Activated naive CD8-positive, alpha-beta T cell (primary cell): Measurements from ENCODE around the gene CNTN6.

Source experiments
- H3K27ac Mint-ChIP-seq: one replicate; pipeline ENCODE4 v1.8.0; 2021; ENCODE audit warnings: mixed read lengths
- H3K27me3 Mint-ChIP-seq: one replicate; pipeline ENCODE4 v1.8.0; 2021; ENCODE audit warnings: mixed read lengths
- H3K36me3 Mint-ChIP-seq: one replicate; pipeline ENCODE4 v1.8.0; 2021; ENCODE audit warnings: mixed read lengths
- H3K4me1 Mint-ChIP-seq: one replicate; pipeline ENCODE4 v1.8.0; 2021; ENCODE audit warnings: low read depth, mixed read lengths
- H3K4me3 Mint-ChIP-seq: one replicate; pipeline ENCODE4 v1.8.0; 2021; ENCODE audit warnings: mild to moderate bottlenecking, mixed read lengths
- H3K9me3 Mint-ChIP-seq: one replicate; pipeline ENCODE4 v1.8.0; 2021; ENCODE audit warnings: low read depth, mixed read lengths

The CNTN6 gene

GRCh38 chr3:1287815-1288214 lies 195.0 kb downstream of the CNTN6 start:
- Mint-ChIP-seq H3K36me3 (no peaks in the 10 kb centered on the region), H3K27ac (no peak overlapping the region), H3K4me1 (no peaks in the 10 kb centered on the region), H3K9me3 (peaks cover 4% of the 10 kb centered on the region), H3K4me3 (no peak overlapping the region), H3K27me3 (no peaks in the 10 kb centered on the region)

GRCh38 chr3:1288805-1289494 lies 196.1 kb downstream of the CNTN6 start:
- Mint-ChIP-seq H3K36me3 (no peaks in the 10 kb centered on the region), H3K4me3 (no peak overlapping the region), H3K4me1 (no peaks in the 10 kb centered on the region)

GRCh38 chr3:1292571-1293071 lies 199.8 kb downstream of the CNTN6 start:
- H3K27me3 Mint-ChIP-seq: no peaks in the 10 kb centered on the region
- H3K36me3 Mint-ChIP-seq: no peaks in the 10 kb centered on the region
- no peak overlapping the region for H3K4me3 Mint-ChIP-seq
- peaks cover 4% of the 10 kb centered on the region for H3K9me3 Mint-ChIP-seq
- no peaks in the 10 kb centered on the region for H3K4me1 Mint-ChIP-seq
- no peak overlapping the region for H3K27ac Mint-ChIP-seq

More at GRCh38 chr3:1288805-1289494, 196.1 kb downstream of the CNTN6 start:
- Mint-ChIP-seq H3K9me3 (peaks cover 4% of the 10 kb centered on the region), H3K27me3 (no peaks in the 10 kb centered on the region), H3K27ac (no peak overlapping the region)

GRCh38 chr3:1294586-1294985 lies 201.8 kb downstream of the CNTN6 start:
- Mint-ChIP-seq H3K36me3 (no peaks in the 10 kb centered on the region), H3K4me1 (no peaks in the 10 kb centered on the region), H3K4me3 (no peak overlapping the region), H3K27ac (no peak overlapping the region), H3K27me3 (no peaks in the 10 kb centered on the region), H3K9me3 (peaks cover 4% of the 10 kb centered on the region)

- Mint-ChIP-seq H3K4me1 (no peaks in the 10 kb centered on the region), H3K27me3 (no peaks in the 10 kb centered on the region), H3K9me3 (no peaks in the 10 kb centered on the region), H3K4me3 (no peak overlapping the region), H3K36me3 (no peaks in the 10 kb centered on the region), H3K27ac (no peak overlapping the region)
Measured at GRCh38 chr3:1318296-1319005, 225.6 kb downstream of the CNTN6 start.

- Mint-ChIP-seq H3K4me1 (no peaks in the 10 kb centered on the region), H3K9me3 (peaks cover 4% of the 10 kb centered on the region), H3K27ac (no peak overlapping the region), H3K36me3 (no peaks in the 10 kb centered on the region), H3K4me3 (no peak overlapping the region), H3K27me3 (no peaks in the 10 kb centered on the region)
Measured at GRCh38 chr3:1326546-1326945, 233.7 kb downstream of the CNTN6 start.

- Mint-ChIP-seq H3K27me3 (no peaks in the 10 kb centered on the region), H3K9me3 (peaks cover 9% of the 10 kb centered on the region), H3K36me3 (no peaks in the 10 kb centered on the region), H3K4me1 (no peaks in the 10 kb centered on the region), H3K27ac (no peak overlapping the region), H3K4me3 (no peak overlapping the region)
Measured at GRCh38 chr3:1330107-1330506, 237.3 kb downstream of the CNTN6 start.

GRCh38 chr3:1346386-1346785 lies 253.6 kb downstream of the CNTN6 start:
- Mint-ChIP-seq H3K27me3 (no peaks in the 10 kb centered on the region), H3K4me1 (no peaks in the 10 kb centered on the region), H3K27ac (no peak overlapping the region), H3K9me3 (peaks cover 6% of the 10 kb centered on the region), H3K36me3 (no peaks in the 10 kb centered on the region), H3K4me3 (no peak overlapping the region)

- no peak overlapping the region for H3K27ac Mint-ChIP-seq
- no peaks in the 10 kb centered on the region for H3K4me1 Mint-ChIP-seq
- no peak overlapping the region for H3K4me3 Mint-ChIP-seq
- no peaks in the 10 kb centered on the region for H3K36me3 Mint-ChIP-seq
- H3K9me3 Mint-ChIP-seq: peaks cover 3% of the 10 kb centered on the region
- no peaks in the 10 kb centered on the region for H3K27me3 Mint-ChIP-seq
Measured at GRCh38 chr3:1348547-1348946, 255.7 kb downstream of the CNTN6 start.

GRCh38 chr3:1350885-1351284 lies 258.1 kb downstream of the CNTN6 start:
- no peaks in the 10 kb centered on the region for H3K4me1 Mint-ChIP-seq
- H3K27me3 Mint-ChIP-seq: no peaks in the 10 kb centered on the region

GRCh38 chr3:1355691-1356090 lies 262.9 kb downstream of the CNTN6 start:
- Mint-ChIP-seq H3K36me3 (no peaks in the 10 kb centered on the region), H3K27me3 (no peaks in the 10 kb centered on the region), H3K4me3 (no peak overlapping the region), H3K9me3 (peaks cover 2% of the 10 kb centered on the region), H3K27ac (no peak overlapping the region), H3K4me1 (no peaks in the 10 kb centered on the region)

More at GRCh38 chr3:1350885-1351284, 258.1 kb downstream of the CNTN6 start:
- Mint-ChIP-seq H3K36me3 (no peaks in the 10 kb centered on the region), H3K9me3 (no peaks in the 10 kb centered on the region), H3K4me3 (no peak overlapping the region), H3K27ac (no peak overlapping the region)

GRCh38 chr3:1356101-1356500 lies 263.3 kb downstream of the CNTN6 start:
- H3K9me3 Mint-ChIP-seq: peaks cover 6% of the 10 kb centered on the region
- no peaks in the 10 kb centered on the region for H3K36me3 Mint-ChIP-seq
- no peak overlapping the region for H3K4me3 Mint-ChIP-seq
- no peaks in the 10 kb centered on the region for H3K27me3 Mint-ChIP-seq
- H3K27ac Mint-ChIP-seq: no peak overlapping the region
- H3K4me1 Mint-ChIP-seq: no peaks in the 10 kb centered on the region

- H3K9me3 Mint-ChIP-seq: peaks cover 7% of the 10 kb centered on the region
- H3K4me1 Mint-ChIP-seq: no peaks in the 10 kb centered on the region
- no peaks in the 10 kb centered on the region for H3K36me3 Mint-ChIP-seq
- no peak overlapping the region for H3K27ac Mint-ChIP-seq
- no peak overlapping the region for H3K4me3 Mint-ChIP-seq
- no peaks in the 10 kb centered on the region for H3K27me3 Mint-ChIP-seq
Measured at GRCh38 chr3:1365528-1365927, 272.7 kb downstream of the CNTN6 start.

GRCh38 chr3:1374471-1374870 lies 281.6 kb downstream of the CNTN6 start:
- Mint-ChIP-seq H3K27ac (no peak overlapping the region), H3K27me3 (no peaks in the 10 kb centered on the region), H3K4me1 (no peaks in the 10 kb centered on the region), H3K36me3 (no peaks in the 10 kb centered on the region), H3K9me3 (peaks cover 3% of the 10 kb centered on the region), H3K4me3 (no peak overlapping the region)

- H3K4me3 Mint-ChIP-seq: no peak overlapping the region
- no peak overlapping the region for H3K27ac Mint-ChIP-seq
- H3K36me3 Mint-ChIP-seq: no peaks in the 10 kb centered on the region
- H3K27me3 Mint-ChIP-seq: no peaks in the 10 kb centered on the region
- H3K9me3 Mint-ChIP-seq: peaks cover 3% of the 10 kb centered on the region
- no peaks in the 10 kb centered on the region for H3K4me1 Mint-ChIP-seq
Measured at GRCh38 chr3:1375145-1375544, 282.3 kb downstream of the CNTN6 start.
